ENCODE measurements around the gene FBN2. TPM values are rescaled to one million over a fixed set of nuclear protein-coding genes. Genes with fewer than 3 reads are reported as not detected.

The FBN2 gene
- total RNA-seq, 1 donor from 2014 or later: 86.1 TPM

- H3K9ac ChIP-seq (ENCODE audit: low read depth in 1 of 3, low read length in 3 of 3): no peak overlapping the region
- H3K27ac ChIP-seq (ENCODE audit: low read depth, low read length): no peak overlapping the region
- no peak overlapping the region for H3K4me3 ChIP-seq (ENCODE audit: low read length in 3 of 3)
- no peaks in the 10 kb centered on the region for H3K9me3 ChIP-seq (ENCODE audit: control insufficient read depth in 3 of 3, low read length in 3 of 3)
- H3K36me3 ChIP-seq (ENCODE audit: control insufficient read depth in 3 of 3, insufficient read depth in 3 of 3, low read length in 3 of 3): no peaks in the 10 kb centered on the region
- no peaks in the 10 kb centered on the region for H3K27me3 ChIP-seq (ENCODE audit: control insufficient read depth in 3 of 3, insufficient read depth in 3 of 3, low read length in 3 of 3)
- H3K4me1 ChIP-seq (ENCODE audit: control insufficient read depth in 3 of 3, insufficient read depth in 3 of 3, low read length in 3 of 3): no peaks in the 10 kb centered on the region
Observed at GRCh38 chr5:128483738-128484137, 54.3 kb downstream of the FBN2 start.

GRCh38 chr5:128480906-128481633, 57.0 kb downstream of the FBN2 start:
- H3K4me1 ChIP-seq (ENCODE audit: control insufficient read depth in 3 of 3, insufficient read depth in 3 of 3, low read length in 3 of 3): no peaks in the 10 kb centered on the region
- no peaks in the 10 kb centered on the region for H3K9me3 ChIP-seq (ENCODE audit: control insufficient read depth in 3 of 3, low read length in 3 of 3)
- H3K4me3 ChIP-seq (ENCODE audit: low read length in 3 of 3): no peak overlapping the region
- no peaks in the 10 kb centered on the region for H3K36me3 ChIP-seq (ENCODE audit: control insufficient read depth in 3 of 3, insufficient read depth in 3 of 3, low read length in 3 of 3)
- no peaks in the 10 kb centered on the region for H3K27me3 ChIP-seq (ENCODE audit: control insufficient read depth in 3 of 3, insufficient read depth in 3 of 3, low read length in 3 of 3)
- no peak overlapping the region for H3K27ac ChIP-seq (ENCODE audit: low read depth, low read length)
- H3K9ac ChIP-seq (ENCODE audit: low read depth in 1 of 3, low read length in 3 of 3): no peak overlapping the region

GRCh38 chr5:128480158-128480557, 57.9 kb downstream of the FBN2 start:
- H3K4me1 ChIP-seq (ENCODE audit: control insufficient read depth in 3 of 3, insufficient read depth in 3 of 3, low read length in 3 of 3): no peaks in the 10 kb centered on the region
- H3K4me3 ChIP-seq (ENCODE audit: low read length in 3 of 3): no peak overlapping the region
- H3K9ac ChIP-seq (ENCODE audit: low read depth in 1 of 3, low read length in 3 of 3): no peak overlapping the region
- H3K27me3 ChIP-seq (ENCODE audit: control insufficient read depth in 3 of 3, insufficient read depth in 3 of 3, low read length in 3 of 3): no peaks in the 10 kb centered on the region
- no peaks in the 10 kb centered on the region for H3K36me3 ChIP-seq (ENCODE audit: control insufficient read depth in 3 of 3, insufficient read depth in 3 of 3, low read length in 3 of 3)
- no peak overlapping the region for H3K27ac ChIP-seq (ENCODE audit: low read depth, low read length)
- H3K9me3 ChIP-seq (ENCODE audit: control insufficient read depth in 3 of 3, low read length in 3 of 3): no peaks in the 10 kb centered on the region

GRCh38 chr5:128478386-128479368, 59.4 kb downstream of the FBN2 start:
- H3K36me3 ChIP-seq (ENCODE audit: control insufficient read depth in 3 of 3, insufficient read depth in 3 of 3, low read length in 3 of 3): no peaks in the 10 kb centered on the region
- no peaks in the 10 kb centered on the region for H3K9me3 ChIP-seq (ENCODE audit: control insufficient read depth in 3 of 3, low read length in 3 of 3)
- H3K4me1 ChIP-seq (ENCODE audit: control insufficient read depth in 3 of 3, insufficient read depth in 3 of 3, low read length in 3 of 3): no peaks in the 10 kb centered on the region
- H3K4me3 ChIP-seq (ENCODE audit: low read length in 3 of 3): no peak overlapping the region
- no peaks in the 10 kb centered on the region for H3K27me3 ChIP-seq (ENCODE audit: control insufficient read depth in 3 of 3, insufficient read depth in 3 of 3, low read length in 3 of 3)
- H3K27ac ChIP-seq (ENCODE audit: low read depth, low read length): no peak overlapping the region
- no peak overlapping the region for H3K9ac ChIP-seq (ENCODE audit: low read depth in 1 of 3, low read length in 3 of 3)

- H3K4me1 ChIP-seq (ENCODE audit: control insufficient read depth in 3 of 3, insufficient read depth in 3 of 3, low read length in 3 of 3): no peaks in the 10 kb centered on the region
- H3K4me3 ChIP-seq (ENCODE audit: low read length in 3 of 3): no peak overlapping the region
- no peaks in the 10 kb centered on the region for H3K9me3 ChIP-seq (ENCODE audit: control insufficient read depth in 3 of 3, low read length in 3 of 3)
- no peaks in the 10 kb centered on the region for H3K27me3 ChIP-seq (ENCODE audit: control insufficient read depth in 3 of 3, insufficient read depth in 3 of 3, low read length in 3 of 3)
- H3K36me3 ChIP-seq (ENCODE audit: control insufficient read depth in 3 of 3, insufficient read depth in 3 of 3, low read length in 3 of 3): no peaks in the 10 kb centered on the region
- no peak overlapping the region for H3K27ac ChIP-seq (ENCODE audit: low read depth, low read length)
- no peak overlapping the region for H3K9ac ChIP-seq (ENCODE audit: low read depth in 1 of 3, low read length in 3 of 3)
Observed at GRCh38 chr5:128477944-128478343, 60.1 kb downstream of the FBN2 start.

- no peak overlapping the region for H3K27ac ChIP-seq (ENCODE audit: low read depth, low read length)
- no peaks in the 10 kb centered on the region for H3K4me1 ChIP-seq (ENCODE audit: control insufficient read depth in 3 of 3, insufficient read depth in 3 of 3, low read length in 3 of 3)
- no peak overlapping the region for H3K9ac ChIP-seq (ENCODE audit: low read depth in 1 of 3, low read length in 3 of 3)
- no peaks in the 10 kb centered on the region for H3K27me3 ChIP-seq (ENCODE audit: control insufficient read depth in 3 of 3, insufficient read depth in 3 of 3, low read length in 3 of 3)
- H3K9me3 ChIP-seq (ENCODE audit: control insufficient read depth in 3 of 3, low read length in 3 of 3): no peaks in the 10 kb centered on the region
- H3K4me3 ChIP-seq (ENCODE audit: low read length in 3 of 3): no peak overlapping the region
- H3K36me3 ChIP-seq (ENCODE audit: control insufficient read depth in 3 of 3, insufficient read depth in 3 of 3, low read length in 3 of 3): no peaks in the 10 kb centered on the region
Observed at GRCh38 chr5:128475693-128476092, 62.4 kb downstream of the FBN2 start.

- H3K27me3 ChIP-seq (ENCODE audit: control insufficient read depth in 3 of 3, insufficient read depth in 3 of 3, low read length in 3 of 3): no peaks in the 10 kb centered on the region
- no peaks in the 10 kb centered on the region for H3K4me1 ChIP-seq (ENCODE audit: control insufficient read depth in 3 of 3, insufficient read depth in 3 of 3, low read length in 3 of 3)
- H3K9me3 ChIP-seq (ENCODE audit: control insufficient read depth in 3 of 3, low read length in 3 of 3): no peaks in the 10 kb centered on the region
- H3K27ac ChIP-seq (ENCODE audit: low read depth, low read length): no peak overlapping the region
- H3K36me3 ChIP-seq (ENCODE audit: control insufficient read depth in 3 of 3, insufficient read depth in 3 of 3, low read length in 3 of 3): no peaks in the 10 kb centered on the region
- no peak overlapping the region for H3K9ac ChIP-seq (ENCODE audit: low read depth in 1 of 3, low read length in 3 of 3)
- no peak overlapping the region for H3K4me3 ChIP-seq (ENCODE audit: low read length in 3 of 3)
Observed at GRCh38 chr5:128472919-128473318, 65.1 kb downstream of the FBN2 start.

- H3K27ac ChIP-seq (ENCODE audit: low read depth, low read length): no peak overlapping the region
- no peaks in the 10 kb centered on the region for H3K9me3 ChIP-seq (ENCODE audit: control insufficient read depth in 3 of 3, low read length in 3 of 3)
- no peaks in the 10 kb centered on the region for H3K4me1 ChIP-seq (ENCODE audit: control insufficient read depth in 3 of 3, insufficient read depth in 3 of 3, low read length in 3 of 3)
- no peak overlapping the region for H3K4me3 ChIP-seq (ENCODE audit: low read length in 3 of 3)
- H3K36me3 ChIP-seq (ENCODE audit: control insufficient read depth in 3 of 3, insufficient read depth in 3 of 3, low read length in 3 of 3): no peaks in the 10 kb centered on the region
- no peaks in the 10 kb centered on the region for H3K27me3 ChIP-seq (ENCODE audit: control insufficient read depth in 3 of 3, insufficient read depth in 3 of 3, low read length in 3 of 3)
- no peak overlapping the region for H3K9ac ChIP-seq (ENCODE audit: low read depth in 1 of 3, low read length in 3 of 3)
Observed at GRCh38 chr5:128472036-128472435, 66.0 kb downstream of the FBN2 start.

GRCh38 chr5:128470663-128471062, 67.4 kb downstream of the FBN2 start:
- H3K27me3 ChIP-seq (ENCODE audit: control insufficient read depth in 3 of 3, insufficient read depth in 3 of 3, low read length in 3 of 3): no peaks in the 10 kb centered on the region
- H3K27ac ChIP-seq (ENCODE audit: low read depth, low read length): no peak overlapping the region
- H3K4me1 ChIP-seq (ENCODE audit: control insufficient read depth in 3 of 3, insufficient read depth in 3 of 3, low read length in 3 of 3): no peaks in the 10 kb centered on the region
- no peak overlapping the region for H3K9ac ChIP-seq (ENCODE audit: low read depth in 1 of 3, low read length in 3 of 3)
- H3K4me3 ChIP-seq (ENCODE audit: low read length in 3 of 3): no peak overlapping the region
- no peaks in the 10 kb centered on the region for H3K9me3 ChIP-seq (ENCODE audit: control insufficient read depth in 3 of 3, low read length in 3 of 3)
- no peaks in the 10 kb centered on the region for H3K36me3 ChIP-seq (ENCODE audit: control insufficient read depth in 3 of 3, insufficient read depth in 3 of 3, low read length in 3 of 3)

- Histone ChIP-seq H3K4me3 (ENCODE audit: low read length in 3 of 3) (no peak overlapping the region), H3K27me3 (ENCODE audit: control insufficient read depth in 3 of 3, insufficient read depth in 3 of 3, low read length in 3 of 3) (no peaks in the 10 kb centered on the region), H3K9me3 (ENCODE audit: control insufficient read depth in 3 of 3, low read length in 3 of 3) (no peaks in the 10 kb centered on the region), H3K4me1 (ENCODE audit: control insufficient read depth in 3 of 3, insufficient read depth in 3 of 3, low read length in 3 of 3) (no peaks in the 10 kb centered on the region), H3K36me3 (ENCODE audit: control insufficient read depth in 3 of 3, insufficient read depth in 3 of 3, low read length in 3 of 3) (no peaks in the 10 kb centered on the region), H3K27ac (ENCODE audit: low read depth, low read length) (no peak overlapping the region), H3K9ac (ENCODE audit: low read depth in 1 of 3, low read length in 3 of 3) (no peak overlapping the region)
Observed at GRCh38 chr5:128469912-128470311, 68.1 kb downstream of the FBN2 start.
